ENCODE measurements around the gene TSSC4. TPM values are rescaled to one million over a fixed set of nuclear protein-coding genes. Genes with fewer than 3 reads are reported as not detected.

Gene TSSC4
- total and polyA plus RNA-seq, 2 of the 13 experiments (the other 11 are each of a cell fraction or from before 2014, with no cell fraction given): 16.2 to 58.6 TPM

DNA sequence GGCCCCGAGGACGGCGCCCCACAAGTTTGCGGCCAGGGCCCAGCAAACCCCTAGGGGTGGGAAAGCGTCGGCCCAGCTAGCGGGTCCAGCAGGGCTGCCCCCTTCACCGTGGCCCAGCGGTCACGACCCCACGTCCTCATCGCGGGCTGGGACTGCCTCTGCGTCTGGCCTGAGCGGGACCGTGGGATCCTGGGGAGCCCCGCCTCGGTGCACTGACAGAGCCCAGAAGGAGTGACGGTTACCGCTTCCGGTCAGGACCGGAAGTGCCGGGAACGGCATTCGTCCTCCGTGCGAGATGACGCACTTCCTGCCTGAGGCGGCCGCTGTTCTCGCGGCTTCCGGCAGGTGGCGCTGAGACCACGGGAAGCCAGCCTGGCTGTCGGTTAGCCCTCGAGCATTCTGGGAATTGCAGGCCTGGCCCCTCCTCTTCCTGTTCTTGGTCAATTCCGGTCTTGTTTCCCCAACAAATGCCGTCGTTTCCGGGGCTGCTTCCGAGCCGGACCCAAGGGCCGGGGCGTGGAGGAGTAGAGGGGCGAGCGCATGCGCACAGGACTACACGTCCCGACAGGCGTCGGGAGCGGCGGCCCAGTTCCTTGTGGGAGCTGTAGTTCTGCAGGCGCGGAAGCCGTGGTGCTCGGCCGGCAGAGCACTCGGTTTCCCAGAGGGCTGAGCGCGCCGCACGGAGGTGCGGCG, at the start of gene TSSC4 (continued):
- TF ChIP-seq GMEB2 (CRISPR knock-in tag; IDR thresholded peaks at IDR 0.05; ENCODE audit: low read depth) (peak; percentile 86), HMG20B (CRISPR knock-in tag; conservative IDR thresholded peaks at IDR 0.05) (no peak), ZNF773 (CRISPR knock-in tag; IDR thresholded peaks at IDR 0.05; ENCODE audit: borderline replicate concordance) (no peak), ZNF503 (CRISPR knock-in tag; IDR thresholded peaks at IDR 0.05) (no peak; the same call in 1 of the 2 replicates), U2AF2 (IDR thresholded peaks at IDR 0.05; ENCODE audit: low read depth, low read length) (no peak), ZKSCAN8 (CRISPR knock-in tag; IDR thresholded peaks at IDR 0.05; ENCODE audit: borderline replicate concordance) (peak; percentile 53; the same call in 1 of the 2 replicates), ZNF205 (CRISPR knock-in tag; IDR thresholded peaks at IDR 0.05) (peak; percentile 57; the same call in 1 of the 2 replicates), HHEX (CRISPR knock-in tag; IDR thresholded peaks at IDR 0.05) (no peak), ZNF616 (CRISPR knock-in tag; IDR thresholded peaks at IDR 0.05; ENCODE audit: low read depth) (no peak; the same call in 1 of the 2 replicates), ZNF788 (CRISPR knock-in tag; IDR thresholded peaks at IDR 0.05; ENCODE audit: borderline replicate concordance) (peak; percentile 96; the same call in 1 of the 2 replicates), ZSCAN21 (CRISPR knock-in tag; IDR thresholded peaks at IDR 0.05; ENCODE audit: borderline replicate concordance) (peak; percentile 34; the same call in 1 of the 2 replicates)
- TF ChIP-seq, protein P1, sequence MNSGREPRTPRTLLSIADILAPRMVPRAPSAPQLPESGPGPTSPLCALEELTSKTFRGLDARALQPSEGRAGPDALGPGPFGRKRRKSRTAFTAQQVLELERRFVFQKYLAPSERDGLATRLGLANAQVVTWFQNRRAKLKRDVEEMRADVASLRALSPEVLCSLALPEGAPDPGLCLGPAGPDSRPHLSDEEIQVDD (CRISPR knock-in tag; IDR thresholded peaks at IDR 0.05; ENCODE audit: borderline replicate concordance): no peak
- TF ChIP-seq, protein P2, sequence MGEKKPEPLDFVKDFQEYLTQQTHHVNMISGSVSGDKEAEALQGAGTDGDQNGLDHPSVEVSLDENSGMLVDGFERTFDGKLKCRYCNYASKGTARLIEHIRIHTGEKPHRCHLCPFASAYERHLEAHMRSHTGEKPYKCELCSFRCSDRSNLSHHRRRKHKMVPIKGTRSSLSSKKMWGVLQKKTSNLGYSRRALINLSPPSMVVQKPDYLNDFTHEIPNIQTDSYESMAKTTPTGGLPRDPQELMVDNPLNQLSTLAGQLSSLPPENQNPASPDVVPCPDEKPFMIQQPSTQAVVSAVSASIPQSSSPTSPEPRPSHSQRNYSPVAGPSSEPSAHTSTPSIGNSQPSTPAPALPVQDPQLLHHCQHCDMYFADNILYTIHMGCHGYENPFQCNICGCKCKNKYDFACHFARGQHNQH (CRISPR knock-in tag; IDR thresholded peaks at IDR 0.05): peak; percentile 83
- TF ChIP-seq, protein P3, sequence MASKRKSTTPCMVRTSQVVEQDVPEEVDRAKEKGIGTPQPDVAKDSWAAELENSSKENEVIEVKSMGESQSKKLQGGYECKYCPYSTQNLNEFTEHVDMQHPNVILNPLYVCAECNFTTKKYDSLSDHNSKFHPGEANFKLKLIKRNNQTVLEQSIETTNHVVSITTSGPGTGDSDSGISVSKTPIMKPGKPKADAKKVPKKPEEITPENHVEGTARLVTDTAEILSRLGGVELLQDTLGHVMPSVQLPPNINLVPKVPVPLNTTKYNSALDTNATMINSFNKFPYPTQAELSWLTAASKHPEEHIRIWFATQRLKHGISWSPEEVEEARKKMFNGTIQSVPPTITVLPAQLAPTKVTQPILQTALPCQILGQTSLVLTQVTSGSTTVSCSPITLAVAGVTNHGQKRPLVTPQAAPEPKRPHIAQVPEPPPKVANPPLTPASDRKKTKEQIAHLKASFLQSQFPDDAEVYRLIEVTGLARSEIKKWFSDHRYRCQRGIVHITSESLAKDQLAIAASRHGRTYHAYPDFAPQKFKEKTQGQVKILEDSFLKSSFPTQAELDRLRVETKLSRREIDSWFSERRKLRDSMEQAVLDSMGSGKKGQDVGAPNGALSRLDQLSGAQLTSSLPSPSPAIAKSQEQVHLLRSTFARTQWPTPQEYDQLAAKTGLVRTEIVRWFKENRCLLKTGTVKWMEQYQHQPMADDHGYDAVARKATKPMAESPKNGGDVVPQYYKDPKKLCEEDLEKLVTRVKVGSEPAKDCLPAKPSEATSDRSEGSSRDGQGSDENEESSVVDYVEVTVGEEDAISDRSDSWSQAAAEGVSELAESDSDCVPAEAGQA (IDR thresholded peaks at IDR 0.05; ENCODE audit: low read depth): peak; percentile 99
- TF ChIP-seq, protein P3 (CRISPR knock-in tag; IDR thresholded peaks at IDR 0.05; ENCODE audit: borderline replicate concordance): no peak
- TF ChIP-seq, protein P4, sequence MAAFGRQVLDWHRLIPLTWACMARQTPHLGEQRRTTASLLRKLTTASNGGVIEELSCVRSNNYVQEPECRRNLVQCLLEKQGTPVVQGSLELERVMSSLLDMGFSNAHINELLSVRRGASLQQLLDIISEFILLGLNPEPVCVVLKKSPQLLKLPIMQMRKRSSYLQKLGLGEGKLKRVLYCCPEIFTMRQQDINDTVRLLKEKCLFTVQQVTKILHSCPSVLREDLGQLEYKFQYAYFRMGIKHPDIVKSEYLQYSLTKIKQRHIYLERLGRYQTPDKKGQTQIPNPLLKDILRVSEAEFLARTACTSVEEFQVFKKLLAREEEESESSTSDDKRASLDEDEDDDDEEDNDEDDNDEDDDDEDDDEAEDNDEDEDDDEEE (CRISPR knock-in tag; IDR thresholded peaks at IDR 0.05): no peak; the same call in 1 of the 2 replicates

Data from HepG2 (cell line).